GM15510 (cell line): ENCODE results near the gene RERE.

ENCODE experiments used
- POLR2A ChIP-seq: IDR thresholded peaks from 3 replicates; pipeline ENCODE4 v1.6.1; 2011; ENCODE audit warnings: borderline replicate concordance; ENCODE audit not compliant: insufficient read length; ENCODE audit errors: extremely low read depth

Gene RERE

DNA sequence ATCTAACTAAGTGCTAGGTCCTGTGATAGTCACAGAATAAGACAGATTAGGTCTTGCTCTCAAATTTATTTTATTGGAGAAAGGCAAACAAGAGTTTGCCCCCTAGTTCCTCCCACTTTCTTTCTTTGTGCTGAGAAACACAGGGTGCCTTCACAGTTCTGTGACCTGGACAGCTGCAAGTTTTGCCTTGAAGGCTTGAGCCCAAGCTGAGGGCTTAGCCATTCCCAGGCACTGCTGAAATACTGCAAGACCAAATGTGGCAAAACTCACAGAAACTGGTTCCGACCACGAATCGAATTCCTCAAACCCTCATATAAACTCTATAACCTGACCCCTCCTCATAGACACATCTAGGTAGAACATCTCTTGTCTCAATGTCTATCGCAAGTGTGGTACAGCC, 227.9 kb downstream of the RERE start:
- no peak for TF ChIP-seq POLR2A

GRCh38 chr1:8587784-8588183, 229.7 kb downstream of the RERE start:
- no peak for TF ChIP-seq POLR2A

DNA sequence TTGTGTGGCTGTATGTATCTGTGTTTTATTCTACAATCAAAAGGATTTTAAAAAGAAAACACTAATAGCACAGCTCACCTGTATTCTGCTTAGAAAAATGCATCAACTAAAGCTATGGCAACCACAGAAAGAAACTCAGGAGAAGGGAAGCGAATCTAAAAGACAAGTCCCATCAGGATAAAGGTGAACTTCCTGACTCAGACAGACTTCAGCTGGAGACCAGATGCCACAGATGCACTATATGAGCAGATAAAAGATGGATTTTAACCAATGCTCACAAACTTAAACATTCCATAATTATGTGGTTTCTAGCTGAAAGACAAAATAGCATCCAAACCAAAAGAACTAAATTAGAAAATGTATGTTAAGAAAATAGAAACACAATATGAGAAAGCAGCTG, 231.0 kb downstream of the RERE start:
- no peak for TF ChIP-seq POLR2A

GRCh38 chr1:8584316-8584715, 233.1 kb downstream of the RERE start:
- no peak for TF ChIP-seq POLR2A

DNA sequence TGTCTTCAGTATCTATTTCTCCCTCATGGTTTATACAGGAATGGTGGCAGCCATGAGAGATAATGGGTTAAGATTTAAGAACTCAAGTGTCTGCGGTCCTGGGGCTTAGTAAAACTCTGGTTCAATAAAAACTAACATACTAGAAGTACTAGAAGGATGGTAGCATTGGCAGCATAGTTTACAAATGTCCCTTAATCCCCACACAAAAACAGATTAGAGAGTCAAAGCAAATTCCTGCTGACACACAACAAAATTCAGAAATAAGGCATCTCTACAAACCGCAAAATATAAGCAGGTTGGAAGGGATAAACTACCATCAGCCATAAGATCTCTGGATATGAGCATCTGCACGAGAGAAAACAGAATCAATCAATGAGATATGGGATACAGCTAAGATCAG, 234.4 kb downstream of the RERE start:
- no peak for TF ChIP-seq POLR2A

DNA sequence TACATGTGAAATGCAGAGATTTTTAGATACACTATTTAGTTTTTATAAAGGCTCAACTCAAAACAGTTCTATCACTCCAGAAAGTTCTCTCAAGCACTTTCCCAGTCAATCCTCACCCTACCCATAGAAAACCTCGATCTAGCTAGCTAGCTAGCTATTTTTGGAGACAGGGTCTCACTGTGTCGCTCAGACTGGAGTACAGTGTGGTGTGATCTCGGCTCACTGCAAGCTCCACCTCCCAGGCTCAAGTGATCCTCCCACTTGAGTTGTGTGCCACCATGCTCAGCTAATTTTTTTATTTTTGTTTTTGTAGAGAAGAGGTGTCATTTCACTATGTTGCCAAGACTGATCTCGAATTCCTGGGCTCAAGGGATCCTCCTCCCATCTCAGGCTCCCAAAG, 236.9 kb downstream of the RERE start:
- no peak for TF ChIP-seq POLR2A

GRCh38 chr1:8578936-8579335, 238.5 kb downstream of the RERE start:
- no peak for TF ChIP-seq POLR2A

DNA sequence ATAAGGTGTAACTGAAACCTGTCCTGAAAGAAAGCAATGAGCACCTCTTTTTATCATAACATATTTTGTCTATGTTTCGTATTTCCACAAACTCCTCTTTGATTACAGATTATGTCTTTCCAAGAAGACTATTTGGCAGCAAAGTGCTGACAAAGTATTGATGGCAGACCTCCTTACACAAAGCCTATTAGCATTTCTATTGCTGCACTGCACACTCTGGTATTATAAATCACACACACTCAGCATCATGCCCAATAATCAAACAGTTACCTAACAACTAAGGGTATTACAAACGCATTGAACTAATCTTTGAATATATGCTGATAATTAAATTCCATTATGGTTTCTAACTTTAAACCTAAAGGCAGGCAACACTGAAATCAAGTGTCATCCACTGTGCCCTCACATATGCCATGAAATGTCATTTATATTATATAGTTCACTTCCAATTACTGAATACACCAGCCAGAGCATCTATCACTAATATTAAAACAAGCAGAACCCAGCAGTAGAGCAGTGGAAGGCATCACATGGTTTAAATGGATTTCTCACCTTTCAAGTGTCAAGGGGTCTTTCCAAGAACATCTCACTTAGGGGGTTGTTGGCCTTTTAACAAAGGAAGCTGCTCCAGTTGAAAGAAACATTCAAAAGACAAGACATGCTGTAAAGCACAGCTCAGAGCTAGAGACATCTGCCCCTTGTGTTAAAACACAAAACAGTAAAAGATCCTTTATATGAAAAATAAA, 239.1 kb downstream of the RERE start:
- TF ChIP-seq POLR2A = no peak

- no peak for TF ChIP-seq POLR2A
These were observed 242.5 kb downstream of the RERE start for GRCh38 chr1:8574985-8575384.

DNA sequence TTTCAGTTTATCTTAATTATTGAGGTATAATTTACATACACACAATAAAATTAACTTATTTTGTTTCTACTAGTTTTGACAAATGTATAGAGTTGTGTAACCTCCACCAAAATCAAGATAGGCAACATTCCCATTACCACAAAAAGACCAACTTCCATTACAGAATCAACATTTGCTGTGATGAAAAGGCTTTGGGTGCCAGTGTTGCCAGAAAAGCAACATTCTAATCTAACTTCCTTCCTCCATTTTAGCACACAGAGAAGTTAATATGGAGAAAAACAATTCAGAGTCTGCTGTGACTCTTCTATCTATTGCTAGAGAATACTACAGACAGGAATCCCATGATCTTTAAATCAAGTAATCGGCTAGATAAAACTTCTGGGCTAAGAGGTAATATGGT, 245.3 kb downstream of the RERE start:
- TF ChIP-seq POLR2A = no peak

DNA sequence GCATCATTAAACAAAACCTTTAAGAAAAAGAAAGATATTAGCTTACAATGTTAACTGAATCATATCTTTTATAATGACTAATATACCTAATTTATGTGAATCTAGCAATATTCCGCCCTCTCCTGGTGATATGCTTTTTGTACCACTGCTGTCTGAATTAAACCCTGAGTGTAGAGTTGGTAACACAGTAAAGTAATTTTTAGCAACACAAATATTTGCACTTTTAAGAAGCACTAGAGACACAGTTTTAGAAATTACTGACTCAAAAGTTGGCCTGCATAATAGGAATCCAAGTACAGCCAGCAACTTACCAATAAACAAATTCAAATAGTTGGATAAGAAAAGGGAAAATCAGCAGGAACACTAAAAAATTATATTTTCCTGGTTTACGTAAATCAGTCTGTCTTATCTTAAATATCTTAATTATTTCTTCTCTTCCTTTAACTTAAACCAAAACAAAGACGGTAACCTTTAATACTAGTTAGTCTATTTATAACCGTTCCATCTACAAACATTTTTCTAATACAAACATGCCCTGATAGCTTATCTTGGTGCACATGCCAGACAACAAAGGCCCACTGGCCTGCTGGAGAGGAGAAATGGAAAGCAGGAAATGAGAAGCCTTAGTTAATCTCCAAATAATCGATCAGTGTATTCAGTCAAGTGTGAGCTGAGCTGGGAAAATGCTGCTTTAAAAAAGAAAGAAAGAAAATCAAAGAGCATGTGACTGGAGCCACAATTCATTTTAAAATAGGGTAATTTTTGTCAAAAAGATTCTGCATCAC, 246.0 kb downstream of the RERE start:
- no peak for TF ChIP-seq POLR2A

DNA sequence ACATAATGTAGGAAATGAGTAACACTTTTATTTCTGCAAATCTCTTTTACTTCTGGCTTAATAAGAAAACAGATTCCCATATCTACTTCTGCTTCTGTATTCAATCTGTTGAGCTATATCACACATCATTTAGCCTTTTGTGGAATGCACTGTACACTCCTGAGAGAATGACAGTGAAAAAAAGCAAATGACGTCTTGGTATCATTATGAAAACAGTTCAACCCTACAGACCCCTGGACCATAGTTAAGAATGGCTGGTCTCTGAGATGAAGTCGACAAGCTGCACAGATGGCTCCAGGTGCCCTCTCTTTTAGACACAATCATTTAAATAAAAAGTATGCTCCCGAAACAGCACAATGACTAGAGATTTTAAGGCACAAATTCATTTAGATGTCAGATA, 247.0 kb downstream of the RERE start:
- no peak for TF ChIP-seq POLR2A

GRCh38 chr1:8569242-8569641, 248.2 kb downstream of the RERE start:
- TF ChIP-seq POLR2A = no peak

DNA sequence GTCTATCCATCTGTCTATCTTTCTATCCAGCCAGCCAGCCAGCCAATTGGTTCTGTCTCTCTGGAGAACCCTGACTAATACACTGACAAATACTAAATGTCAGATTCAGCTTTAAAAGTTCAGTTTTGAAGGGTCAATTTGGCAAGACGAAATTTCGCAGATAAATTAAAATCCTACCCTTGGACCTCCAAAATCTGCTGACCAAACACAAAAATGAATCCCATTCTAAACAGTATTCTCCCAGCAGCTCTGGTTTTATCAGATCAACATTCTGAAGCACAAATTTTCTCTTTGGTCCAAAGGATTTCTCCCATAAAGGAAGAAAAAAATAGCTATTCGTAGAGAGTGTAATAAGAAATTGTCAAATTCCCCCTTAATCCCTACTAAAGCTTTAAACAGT, 248.6 kb downstream of the RERE start:
- no peak for TF ChIP-seq POLR2A

- TF ChIP-seq POLR2A = no peak
These were observed 250.3 kb downstream of the RERE start for GRCh38 chr1:8567146-8567545.

DNA sequence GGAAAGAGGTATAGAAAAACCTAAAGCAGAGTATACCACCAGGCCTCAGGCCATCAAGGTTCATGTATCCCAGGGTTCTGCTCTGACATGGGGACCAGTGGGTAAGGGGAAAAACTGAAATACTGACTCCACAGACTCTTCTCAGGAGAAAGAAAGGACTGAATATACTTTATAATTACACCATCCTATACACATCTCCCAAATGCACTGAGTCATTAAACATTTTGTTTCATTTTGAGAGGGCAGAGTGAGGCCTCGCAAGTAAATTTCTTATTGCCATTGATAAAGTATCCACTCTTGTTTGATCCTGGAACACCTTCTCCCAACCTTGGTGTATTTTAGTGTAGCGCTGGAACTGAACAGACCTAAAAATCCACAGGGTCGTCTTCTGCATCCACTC, 251.6 kb downstream of the RERE start:
- TF ChIP-seq POLR2A = no peak
